HCT116 (cell line): Measurements from ENCODE around the gene SLC8A2. TPM values are rescaled to one million over a fixed set of nuclear protein-coding genes. Genes with fewer than 3 reads are reported as not detected.

ENCODE experiments used
- ATAC-seq: fragments of 200-7000 bp; cut with Tn5 transposase; 2 replicates; pipeline ENCODE4 v1.9.1; 2020; ENCODE audit warnings: mild to moderate bottlenecking, moderate library complexity
- BruUV-seq: library from RNA; stranded (reverse); fragments of 400-500 nt; replicated peaks from 2 replicates; lab custom pipeline; 2021; lab: Mats Ljungman, UMichigan
- CTCF ChIA-PET: fragments of 300-600 bp; sonication (Branson Sonifier 250); formaldehyde crosslinking; loops from one replicate; lab custom pipeline; 2021; ENCODE audit warnings: antibody characterized with exemption; lab: Charles Lee
- POLR2A ChIA-PET: fragments of 300-600, 350-600 bp; sonication (Branson Sonifier 250); formaldehyde crosslinking; loops from one replicate; lab custom pipeline; 2021; ENCODE audit warnings: antibody characterized with exemption; lab: Charles Lee
- RAD21 ChIA-PET, 2 experiments: fragments of 300-600 bp; sonication (Branson Sonifier 250); formaldehyde crosslinking; loops; one replicate each; lab custom pipeline; 2023; ENCODE audit warnings: low total read pairs in 2 of 2; ENCODE audit not compliant: uncharacterized antibody in 2 of 2, unreplicated experiment in 2 of 2, low non-redundant PET in 1 of 2; lab: Charles Lee
- DNase-seq: peaks from one replicate; pipeline ENCODE4 v3.0.0-alpha.2; 2010; ENCODE audit warnings: low read depth, low spot score
- H2AFZ ChIP-seq: fragments of 200-600 bp; shearing (Covaris generic), sonication (generic); 2 replicates; pipeline ENCODE4 v1.6.1; 2017; ENCODE audit warnings: low read depth, mixed run types, mixed read lengths, antibody characterized with exemption, low read length; ENCODE audit not compliant: poor library complexity, severe bottlenecking
- H3K27ac ChIP-seq: 2 replicates; pipeline ENCODE4 v1.5.1; 2012; ENCODE audit warnings: low read depth, low read length
- H3K27me3 ChIP-seq: fragments of 200-600 bp; sonication (generic); 2 replicates; pipeline ENCODE4 v1.6.1; 2016; ENCODE audit warnings: mixed run types, low read length, mixed read lengths; ENCODE audit not compliant: insufficient read depth
- H3K36me3 ChIP-seq, 2 experiments: fragments of 200-500 bp in 1 of 2; fragments of 200-600 bp in 1 of 2; sonication (Bioruptor generic) in 1 of 2; sonication (generic) in 1 of 2; 2 replicates each; pipeline versions ENCODE4 v1.5.1 to v1.6.1; 2014 to 2016; ENCODE audit warnings: low read length in 2 of 2, inconsistent platforms in 1 of 2, mixed read lengths in 1 of 2, mixed run types in 1 of 2; ENCODE audit not compliant: insufficient read depth in 2 of 2, control insufficient read depth in 1 of 2
- H3K4me1 ChIP-seq, 2 experiments: fragments of 200-600 bp in 1 of 2; sonication (generic) in 1 of 2; 2 replicates each; pipeline versions ENCODE4 v1.5.1 to v1.6.1; 2012 to 2017; ENCODE audit warnings: low read length in 2 of 2, inconsistent platforms in 1 of 2, mild to moderate bottlenecking in 1 of 2, mixed read lengths in 1 of 2, mixed run types in 1 of 2, moderate library complexity in 1 of 2; ENCODE audit not compliant: insufficient read depth in 2 of 2, control insufficient read depth in 1 of 2
- H3K4me2 ChIP-seq: fragments of 200-600 bp; sonication (generic); 2 replicates; pipeline ENCODE4 v1.6.1; 2017; ENCODE audit warnings: mixed run types, low read length, mixed read lengths
- H3K4me3 ChIP-seq, 2 experiments: fragments of 200-600 bp in 1 of 2; sonication (generic) in 1 of 2; replicated peaks in 1 of 2; 2 replicates each; pipeline ENCODE4 v1.5.1; 2011 to 2016; ENCODE audit warnings: low read length in 2 of 2, control low read depth in 1 of 2, low read depth in 1 of 2, mild to moderate bottlenecking in 1 of 2, mixed read lengths in 1 of 2, mixed run types in 1 of 2
- H3K79me2 ChIP-seq: fragments of 200-600 bp; sonication (generic); 2 replicates; pipeline ENCODE4 v1.6.1; 2017; ENCODE audit warnings: mild to moderate bottlenecking, mixed run types, low read length, moderate library complexity, mixed read lengths; ENCODE audit not compliant: insufficient read depth
- H3K9ac ChIP-seq: fragments of 200-600 bp; sonication (generic); 2 replicates; pipeline ENCODE4 v1.6.1; 2016; ENCODE audit warnings: low read length, mixed read lengths
- H3K9me2 ChIP-seq: fragments of 200-600 bp; sonication (generic), shearing (Covaris generic); 2 replicates; pipeline ENCODE4 v1.6.1; 2017; ENCODE audit warnings: mixed run types, mild to moderate bottlenecking, moderate library complexity; ENCODE audit not compliant: insufficient read depth
- H3K9me3 ChIP-seq, 2 experiments: fragments of 200-500 bp in 1 of 2; fragments of 200-600 bp in 1 of 2; sonication (Bioruptor generic) in 1 of 2; sonication (generic) in 1 of 2; 2 replicates each; pipeline ENCODE4 v1.6.1; 2014 to 2017; ENCODE audit warnings: low read length in 2 of 2, mixed read lengths in 2 of 2, inconsistent platforms in 1 of 2, low read depth in 1 of 2, mild to moderate bottlenecking in 1 of 2, mixed run types in 1 of 2, moderate library complexity in 1 of 2; ENCODE audit not compliant: control insufficient read depth in 1 of 2, insufficient read depth in 1 of 2
- H4K20me1 ChIP-seq: fragments of 200-600 bp; sonication (generic), shearing (Covaris generic); 2 replicates; pipeline ENCODE4 v1.6.1; 2017; ENCODE audit warnings: mixed run types, mild to moderate bottlenecking, moderate library complexity; ENCODE audit not compliant: insufficient read depth
- CBX3 ChIP-seq: IDR thresholded peaks from 2 replicates; pipeline ENCODE4 v1.6.1; 2012; ENCODE audit warnings: low read depth
- EZH2 ChIP-seq: fragments of 200-600 bp; sonication (generic); IDR thresholded peaks from 2 replicates; pipeline ENCODE4 v1.6.1; 2017; ENCODE audit warnings: antibody characterized with exemption, mixed run types
- POLR2AphosphoS5 ChIP-seq: IDR thresholded peaks from 2 replicates; pipeline ENCODE4 v1.6.1; 2011; ENCODE audit warnings: mild to moderate bottlenecking, low read depth, low read length, moderate library complexity
- SIN3A ChIP-seq: IDR thresholded peaks from 2 replicates; pipeline ENCODE4 v1.6.1; 2012; ENCODE audit warnings: low read depth
- SP1 ChIP-seq: IDR thresholded peaks from 2 replicates; pipeline ENCODE4 v1.6.1; 2012; ENCODE audit warnings: low read depth
- ZFX ChIP-seq: fragments of 450-650 bp; IDR thresholded peaks from 2 replicates; pipeline ENCODE4 v1.6.1; 2017
- ZNF274 ChIP-seq: fragments of 200-500 bp; sonication (Bioruptor generic); IDR thresholded peaks from 2 replicates; pipeline ENCODE4 v1.6.1; 2014; ENCODE audit warnings: mild to moderate bottlenecking, low read depth, low read length, inconsistent platforms
- intact Hi-C: fragments of 100-400 bp; cut with micrococcal nuclease; formaldehyde crosslinking; loops from 2 replicates; pipeline ENCODE4 v1.10.0; 2022
- total RNA-seq: library from RNA; stranded (reverse); gene quantifications from one replicate; pipeline ENCODE4 v1.2.1, GENCODE V29; 2021; ENCODE audit not compliant: unreplicated experiment
- TF ChIP-seq, protein P1 (sequence below): IDR thresholded peaks from 2 replicates; pipeline ENCODE4 v1.6.1; 2012
- TF ChIP-seq, protein P2 (sequence below): IDR thresholded peaks from 2 replicates; pipeline ENCODE4 v1.6.1; 2011; ENCODE audit warnings: mild to moderate bottlenecking, low read length, moderate library complexity; ENCODE audit not compliant: insufficient replicate concordance; ENCODE audit errors: extremely low read depth

The SLC8A2 gene
- total RNA-seq, 1 experiment from 2014 or later = 0.98 TPM

DNA sequence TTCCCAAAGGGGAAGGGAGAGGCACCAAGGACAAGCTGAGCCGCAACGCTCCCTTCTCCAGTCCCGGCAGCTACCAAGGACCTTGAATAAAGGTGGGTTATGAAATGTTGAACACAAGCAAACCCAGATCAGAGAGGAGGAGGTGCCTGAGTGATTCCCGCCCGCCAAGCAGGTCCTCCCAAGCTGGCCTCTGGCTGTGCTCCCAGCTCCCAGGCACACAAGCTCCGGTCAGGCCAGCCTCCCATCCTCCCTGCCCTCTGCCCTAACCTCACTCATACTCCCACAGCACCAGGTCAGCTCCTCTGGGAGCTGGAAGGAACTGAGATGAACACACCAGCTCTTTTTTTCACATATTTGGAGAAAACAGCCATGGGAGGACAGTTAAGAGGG, 39.4 kb upstream of the SLC8A2 start:
- RAD21 ChIA-PET = no interaction called here
- intact Hi-C loops = no loop called here
- H3K27ac ChIP-seq = no peak overlapping the region
- no peak overlapping the region for H2AFZ ChIP-seq
- no peaks in the 10 kb centered on the region for H3K9me3 ChIP-seq
- H3K9me2 ChIP-seq = no peaks in the 10 kb centered on the region
- BruUV-seq = no TSS peak
- CTCF ChIA-PET = no interaction called here
- H4K20me1 ChIP-seq = no peaks in the 10 kb centered on the region
- POLR2A ChIA-PET = no interaction called here
- H3K4me3 ChIP-seq = no peak overlapping the region
- no peak for DNase-seq
- no peaks in the 10 kb centered on the region for H3K27me3 ChIP-seq
- peaks cover 55% of the 10 kb centered on the region for H3K79me2 ChIP-seq
- no peak overlapping the region for H3K4me2 ChIP-seq
- no peak overlapping the region for H3K9ac ChIP-seq
- H3K4me1 ChIP-seq = peaks cover 7 to 24% of the 10 kb centered on the region in 2 experiments; a peak in 3 of 4 replicates
- no peak for TF ChIP-seq CBX3
- TF ChIP-seq, protein P1, sequence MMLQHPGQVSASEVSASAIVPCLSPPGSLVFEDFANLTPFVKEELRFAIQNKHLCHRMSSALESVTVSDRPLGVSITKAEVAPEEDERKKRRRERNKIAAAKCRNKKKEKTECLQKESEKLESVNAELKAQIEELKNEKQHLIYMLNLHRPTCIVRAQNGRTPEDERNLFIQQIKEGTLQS = no peak
- TF ChIP-seq SP1 = no peak
- TF ChIP-seq EZH2 = no peak
- TF ChIP-seq ZFX = no peak
- TF ChIP-seq, protein P2, sequence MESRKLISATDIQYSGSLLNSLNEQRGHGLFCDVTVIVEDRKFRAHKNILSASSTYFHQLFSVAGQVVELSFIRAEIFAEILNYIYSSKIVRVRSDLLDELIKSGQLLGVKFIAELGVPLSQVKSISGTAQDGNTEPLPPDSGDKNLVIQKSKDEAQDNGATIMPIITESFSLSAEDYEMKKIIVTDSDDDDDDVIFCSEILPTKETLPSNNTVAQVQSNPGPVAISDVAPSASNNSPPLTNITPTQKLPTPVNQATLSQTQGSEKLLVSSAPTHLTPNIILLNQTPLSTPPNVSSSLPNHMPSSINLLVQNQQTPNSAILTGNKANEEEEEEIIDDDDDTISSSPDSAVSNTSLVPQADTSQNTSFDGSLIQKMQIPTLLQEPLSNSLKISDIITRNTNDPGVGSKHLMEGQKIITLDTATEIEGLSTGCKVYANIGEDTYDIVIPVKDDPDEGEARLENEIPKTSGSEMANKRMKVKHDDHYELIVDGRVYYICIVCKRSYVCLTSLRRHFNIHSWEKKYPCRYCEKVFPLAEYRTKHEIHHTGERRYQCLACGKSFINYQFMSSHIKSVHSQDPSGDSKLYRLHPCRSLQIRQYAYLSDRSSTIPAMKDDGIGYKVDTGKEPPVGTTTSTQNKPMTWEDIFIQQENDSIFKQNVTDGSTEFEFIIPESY = no peak
- no peak for TF ChIP-seq ZNF274
- TF ChIP-seq SIN3A = no peak
- no peak for TF ChIP-seq POLR2AphosphoS5
- H3K36me3 ChIP-seq = no peaks in the 10 kb centered on the region
- ATAC-seq = no peak
